Body of pancreas (tissue), 4 donors: Measurements from ENCODE around the gene SETD1B. TPM values are rescaled to one million over a fixed set of nuclear protein-coding genes. Genes with fewer than 3 reads are reported as not detected.
A peak's percentile ranks its signal among the peaks of the same experiment; 100 is the strongest.

Experiments
- ATAC-seq: fragments of 150-250 bp; one replicate; pipeline ENCODE4 v1.9.1; 2016
- DNase-seq, 4 donors: peaks; one replicate each; pipeline ENCODE4 v3.0.0-alpha.2; 2019
- H3K27ac ChIP-seq, 4 donors: fragments of 200-600 bp; sonication (generic); 1 replicate in 3 of 4; 2 replicates in 1 of 4; pipeline versions ENCODE4 v1.5.1 to v1.6.1; 2016 to 2019; ENCODE audit warnings: mild to moderate bottlenecking in 1 of 4, mixed read lengths in 1 of 4, moderate library complexity in 1 of 4
- H3K27me3 ChIP-seq, 2 donors: fragments of 200-600 bp; sonication (generic); one replicate each; pipeline ENCODE4 v1.6.0; 2016; ENCODE audit warnings: mild to moderate bottlenecking in 1 of 2
- H3K36me3 ChIP-seq, 2 donors: fragments of 200-600 bp; sonication (generic); replicated peaks in 1 of 2; 2 replicates each; pipeline ENCODE4 v1.5.1; 2016; ENCODE audit warnings: low read depth in 2 of 2; ENCODE audit not compliant: insufficient read depth in 1 of 2
- H3K4me1 ChIP-seq: fragments of 200-600 bp; sonication (generic); one replicate; pipeline ENCODE4 v1.6.0; 2016
- H3K4me3 ChIP-seq, 2 donors: fragments of 200-600 bp; sonication (generic); 1 replicate in 1 of 2; 2 replicates in 1 of 2; pipeline ENCODE4 v1.5.1; 2016 to 2019
- H3K9me3 ChIP-seq, 3 donors: fragments of 200-600 bp; sonication (generic); 1 replicate in 2 of 3; 2 replicates in 1 of 3; pipeline ENCODE4 v1.5.1; 2016
- POLR2A ChIP-seq, 3 donors: fragments of 450-650 bp; IDR thresholded peaks; one replicate each; pipeline ENCODE4 v1.6.1; 2016; ENCODE audit warnings: antibody characterized with exemption in 3 of 3, mild to moderate bottlenecking in 2 of 3
- WGBS, 2 donors: methylation state at CpG; one replicate each; pipeline ENCODE4 v1.1.5; 2017; 5-methylcytosine and 5-hydroxymethylcytosine counted together
- intact Hi-C: fragments of 100-400 bp; cut with DNase I; formaldehyde crosslinking; loops from one replicate; pipeline ENCODE4 v1.15.1; 2023
- total RNA-seq, 2 donors: library from RNA; depleted of rRNA; stranded (reverse); fragments of >200 nt; gene quantifications; one replicate each; pipeline ENCODE4 v1.1.0, GENCODE V29; 2016
- TF ChIP-seq, protein P1 (sequence below), 7 experiments: fragments of 450-650 bp in 4 of 7; fragments of 200-600 bp in 3 of 7; sonication (generic) in 3 of 7; IDR thresholded peaks; one replicate each; pipeline ENCODE4 v1.5.1; 2016 to 2019; ENCODE audit warnings: antibody characterized with exemption in 7 of 7

The SETD1B gene
- total RNA-seq, 2 donors from 2014 or later = 9.1 to 15.8 TPM

DNA sequence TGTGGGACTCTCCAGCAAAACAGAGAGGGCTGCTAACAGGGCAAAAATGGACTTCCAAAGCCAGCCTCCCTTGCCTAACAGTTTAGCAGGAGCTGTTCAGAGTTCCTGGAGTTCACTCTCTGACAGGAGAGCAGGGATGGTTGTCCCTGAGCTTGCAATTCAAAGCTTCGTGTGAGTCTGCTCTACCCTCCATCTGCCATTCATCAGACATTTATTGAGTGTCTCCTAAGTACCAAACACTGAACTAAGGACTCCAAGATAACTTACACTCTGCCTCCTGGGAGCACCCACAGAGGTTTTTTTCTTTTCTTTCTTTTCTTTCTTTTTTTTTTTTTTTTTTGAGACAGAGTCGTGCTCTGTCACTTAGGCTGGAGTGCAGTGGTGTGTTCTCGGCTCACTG is 39.0 kb upstream of the SETD1B start:
- H3K4me3 ChIP-seq = no peak overlapping the region
- intact Hi-C loops = no loop called here
- no peaks in the 10 kb centered on the region for H3K4me1 ChIP-seq
- ATAC-seq (no peak), DNase-seq (no peak)
- no peak overlapping the region for H3K27ac ChIP-seq
- no peaks in the 10 kb centered on the region for H3K27me3 ChIP-seq
- 82 to 91% methylated on average over 3 of the region's 3 CpGs for WGBS, 2 donors
- no peaks in the 10 kb centered on the region for H3K9me3 ChIP-seq
- TF ChIP-seq, protein P1, sequence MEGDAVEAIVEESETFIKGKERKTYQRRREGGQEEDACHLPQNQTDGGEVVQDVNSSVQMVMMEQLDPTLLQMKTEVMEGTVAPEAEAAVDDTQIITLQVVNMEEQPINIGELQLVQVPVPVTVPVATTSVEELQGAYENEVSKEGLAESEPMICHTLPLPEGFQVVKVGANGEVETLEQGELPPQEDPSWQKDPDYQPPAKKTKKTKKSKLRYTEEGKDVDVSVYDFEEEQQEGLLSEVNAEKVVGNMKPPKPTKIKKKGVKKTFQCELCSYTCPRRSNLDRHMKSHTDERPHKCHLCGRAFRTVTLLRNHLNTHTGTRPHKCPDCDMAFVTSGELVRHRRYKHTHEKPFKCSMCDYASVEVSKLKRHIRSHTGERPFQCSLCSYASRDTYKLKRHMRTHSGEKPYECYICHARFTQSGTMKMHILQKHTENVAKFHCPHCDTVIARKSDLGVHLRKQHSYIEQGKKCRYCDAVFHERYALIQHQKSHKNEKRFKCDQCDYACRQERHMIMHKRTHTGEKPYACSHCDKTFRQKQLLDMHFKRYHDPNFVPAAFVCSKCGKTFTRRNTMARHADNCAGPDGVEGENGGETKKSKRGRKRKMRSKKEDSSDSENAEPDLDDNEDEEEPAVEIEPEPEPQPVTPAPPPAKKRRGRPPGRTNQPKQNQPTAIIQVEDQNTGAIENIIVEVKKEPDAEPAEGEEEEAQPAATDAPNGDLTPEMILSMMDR (IDR thresholded peaks at IDR 0.05) = no peak
- no peak for TF ChIP-seq POLR2A (IDR thresholded peaks at IDR 0.05)
- no peaks in the 10 kb centered on the region for H3K36me3 ChIP-seq

GRCh38 chr12:121765573-121765972 is 38.2 kb upstream of the SETD1B start:
- Histone ChIP-seq H3K4me1 (no peaks in the 10 kb centered on the region), H3K4me3 (no peak overlapping the region), H3K9me3 (no peaks in the 10 kb centered on the region), H3K27me3 (no peaks in the 10 kb centered on the region), H3K36me3 (no peaks in the 10 kb centered on the region), H3K27ac (no peak overlapping the region)
- 92 to 96% methylated on average over 3 to 5 of the region's 5 CpGs for WGBS, 2 donors
- TF ChIP-seq, protein P1 (IDR thresholded peaks at IDR 0.05) = no peak
- TF ChIP-seq POLR2A (IDR thresholded peaks at IDR 0.05) = no peak
- intact Hi-C loops = no loop called here
- DNase-seq (no peak), ATAC-seq (no peak)

GRCh38 chr12:121766290-121767039 is 37.3 kb upstream of the SETD1B start:
- Histone ChIP-seq H3K9me3 (no peaks in the 10 kb centered on the region), H3K36me3 (no peaks in the 10 kb centered on the region), H3K27me3 (no peaks in the 10 kb centered on the region), H3K4me3 (no peak overlapping the region), H3K27ac (no peak overlapping the region), H3K4me1 (no peaks in the 10 kb centered on the region)
- no peak for TF ChIP-seq POLR2A (IDR thresholded peaks at IDR 0.05)
- TF ChIP-seq, protein P1 (IDR thresholded peaks at IDR 0.05) = no peak
- DNase-seq (no peak), ATAC-seq (no peak)
- 83 to 88% methylated on average over 3 to 5 of the region's 5 CpGs for WGBS, 2 donors
- intact Hi-C loops = no loop called here

- 72 to 74% methylated on average over 7 to 10 of the region's 10 CpGs for WGBS, 2 donors
Measured at GRCh38 chr12:121767525-121768016, 36.2 kb upstream of the SETD1B start.

More at GRCh38 chr12:121767525-121768016, 36.2 kb upstream of the SETD1B start:
- H3K4me1 ChIP-seq = no peaks in the 10 kb centered on the region
- H3K27ac ChIP-seq = no peak overlapping the region
- H3K9me3 ChIP-seq = no peaks in the 10 kb centered on the region
- TF ChIP-seq, protein P1 (IDR thresholded peaks at IDR 0.05) = no peak
- no peak for TF ChIP-seq POLR2A (IDR thresholded peaks at IDR 0.05)
- ATAC-seq = no peak
- intact Hi-C loops = no loop called here
- no peaks in the 10 kb centered on the region for H3K36me3 ChIP-seq
- peak in 1 of 4 donors; percentile 32 for DNase-seq
- H3K4me3 ChIP-seq = no peak overlapping the region
- no peaks in the 10 kb centered on the region for H3K27me3 ChIP-seq
